SU-DHL-6 (cell line): Measurements from ENCODE around the gene PRDM16.

Experiments
- H2AFZ ChIP-seq: fragments of 200-600 bp; sonication (generic); 2 replicates; pipeline ENCODE4 v1.6.1; 2014; ENCODE audit warnings: low read depth, mild to moderate bottlenecking, moderate library complexity, mixed read lengths, antibody characterized with exemption, low read length; ENCODE audit not compliant: severe bottlenecking
- H3F3A ChIP-seq: fragments of 200-600 bp; shearing (Covaris generic); 2 replicates; pipeline ENCODE4 v1.6.0; 2016; ENCODE audit warnings: antibody characterized with exemption, mild to moderate bottlenecking; ENCODE audit not compliant: insufficient read depth
- H3K27ac ChIP-seq: fragments of 200-600 bp; sonication (generic); 2 replicates; pipeline ENCODE4 v1.5.1; 2016; ENCODE audit warnings: low read depth, mild to moderate bottlenecking, low read length, moderate library complexity, mixed read lengths
- H3K27me3 ChIP-seq: fragments of 200-600 bp; sonication (generic), shearing (Covaris generic); 2 replicates; pipeline ENCODE4 v1.6.0; 2014; ENCODE audit warnings: mild to moderate bottlenecking, low read length
- H3K36me3 ChIP-seq: fragments of 200-600 bp; sonication (generic); 2 replicates; pipeline ENCODE4 v1.6.1; 2014; ENCODE audit warnings: mild to moderate bottlenecking, low read length, mixed read lengths
- H3K4me2 ChIP-seq: fragments of 300-600, 200-600 bp; shearing (Covaris generic), sonication (generic); 2 replicates; pipeline ENCODE4 v1.6.0; 2014; ENCODE audit warnings: low read length, low read depth, mild to moderate bottlenecking; ENCODE audit not compliant: poor library complexity, severe bottlenecking
- H3K4me3 ChIP-seq: fragments of 200-600 bp; sonication (generic); 2 replicates; pipeline ENCODE4 v1.5.1; 2014; ENCODE audit warnings: antibody characterized with exemption, low read length, mild to moderate bottlenecking, mixed read lengths; ENCODE audit not compliant: insufficient read depth, poor library complexity, severe bottlenecking
- H3K79me2 ChIP-seq: fragments of 200-600 bp; sonication (generic); 2 replicates; pipeline ENCODE4 v1.6.1; 2014; ENCODE audit warnings: mild to moderate bottlenecking, low read length, moderate library complexity; ENCODE audit not compliant: insufficient read depth
- H3K9ac ChIP-seq: fragments of 200-600 bp; sonication (generic); 2 replicates; pipeline ENCODE4 v1.7.0; 2014; ENCODE audit warnings: mild to moderate bottlenecking, low read length
- H3K9me2 ChIP-seq: fragments of 200-600 bp; sonication (generic); replicated peaks from 2 replicates; pipeline ENCODE4 v1.6.1; 2014; ENCODE audit warnings: low read length; ENCODE audit not compliant: insufficient read depth
- H3K9me3 ChIP-seq: fragments of 200-600 bp; sonication (generic); 2 replicates; pipeline ENCODE4 v1.6.1; 2014; ENCODE audit warnings: low read length, mixed read lengths; ENCODE audit not compliant: insufficient read depth
- H4K20me1 ChIP-seq: fragments of 200-600 bp; sonication (generic); 2 replicates; pipeline ENCODE4 v1.6.1; 2014; ENCODE audit warnings: low read depth, mild to moderate bottlenecking, antibody characterized with exemption, low read length, moderate library complexity, mixed read lengths
- EZH2phosphoT487 ChIP-seq: fragments of 200-600 bp; sonication (generic), shearing (Covaris generic); conservative IDR thresholded peaks from 2 replicates; pipeline ENCODE4 v1.6.1; 2018; ENCODE audit warnings: mild to moderate bottlenecking, antibody characterized with exemption, low read length, moderate library complexity, mixed read lengths
- TF ChIP-seq, protein P1 (sequence below): fragments of 200-600 bp; sonication (generic); IDR thresholded peaks from one replicate; pipeline ENCODE4 v1.5.1; 2017; ENCODE audit warnings: antibody characterized with exemption, mild to moderate bottlenecking, low read length, moderate library complexity; ENCODE audit not compliant: insufficient read depth, poor library complexity, severe bottlenecking

PRDM16 gene

DNA sequence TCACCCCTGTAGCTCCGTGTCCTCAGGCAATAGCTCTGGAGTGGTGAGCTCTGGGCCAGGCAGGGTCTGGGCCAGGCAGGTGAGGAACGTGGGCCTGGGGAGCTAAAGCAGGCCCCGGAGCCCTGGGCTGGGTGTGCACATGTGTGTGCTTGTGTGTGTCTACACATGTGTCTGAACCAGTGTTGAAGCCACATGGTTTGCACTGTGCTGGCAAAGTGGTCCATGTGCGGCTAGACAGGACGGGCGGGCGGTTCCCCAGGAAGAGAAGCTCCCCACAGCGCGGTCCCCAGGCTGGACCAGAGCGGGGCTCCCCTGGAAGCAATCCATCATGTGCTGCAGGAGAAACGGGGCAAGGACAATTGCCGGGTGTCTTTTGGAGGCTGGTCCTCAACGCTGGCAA, 84.2 kb downstream of the PRDM16 start:
- Histone ChIP-seq H3K27me3 (no peaks in the 10 kb centered on the region), H3K9ac (no peak overlapping the region), H3K4me3 (no peak overlapping the region), H3K27ac (no peak overlapping the region), H4K20me1 (no peaks in the 10 kb centered on the region), H3K36me3 (no peaks in the 10 kb centered on the region), H3K9me2 (no peaks in the 10 kb centered on the region), H3F3A (no peaks in the 10 kb centered on the region), H3K9me3 (no peaks in the 10 kb centered on the region), H2AFZ (no peak overlapping the region), H3K79me2 (no peaks in the 10 kb centered on the region), H3K4me2 (no peak overlapping the region)
- no peak for TF ChIP-seq EZH2phosphoT487
- TF ChIP-seq, protein P1, sequence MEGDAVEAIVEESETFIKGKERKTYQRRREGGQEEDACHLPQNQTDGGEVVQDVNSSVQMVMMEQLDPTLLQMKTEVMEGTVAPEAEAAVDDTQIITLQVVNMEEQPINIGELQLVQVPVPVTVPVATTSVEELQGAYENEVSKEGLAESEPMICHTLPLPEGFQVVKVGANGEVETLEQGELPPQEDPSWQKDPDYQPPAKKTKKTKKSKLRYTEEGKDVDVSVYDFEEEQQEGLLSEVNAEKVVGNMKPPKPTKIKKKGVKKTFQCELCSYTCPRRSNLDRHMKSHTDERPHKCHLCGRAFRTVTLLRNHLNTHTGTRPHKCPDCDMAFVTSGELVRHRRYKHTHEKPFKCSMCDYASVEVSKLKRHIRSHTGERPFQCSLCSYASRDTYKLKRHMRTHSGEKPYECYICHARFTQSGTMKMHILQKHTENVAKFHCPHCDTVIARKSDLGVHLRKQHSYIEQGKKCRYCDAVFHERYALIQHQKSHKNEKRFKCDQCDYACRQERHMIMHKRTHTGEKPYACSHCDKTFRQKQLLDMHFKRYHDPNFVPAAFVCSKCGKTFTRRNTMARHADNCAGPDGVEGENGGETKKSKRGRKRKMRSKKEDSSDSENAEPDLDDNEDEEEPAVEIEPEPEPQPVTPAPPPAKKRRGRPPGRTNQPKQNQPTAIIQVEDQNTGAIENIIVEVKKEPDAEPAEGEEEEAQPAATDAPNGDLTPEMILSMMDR = no peak

DNA sequence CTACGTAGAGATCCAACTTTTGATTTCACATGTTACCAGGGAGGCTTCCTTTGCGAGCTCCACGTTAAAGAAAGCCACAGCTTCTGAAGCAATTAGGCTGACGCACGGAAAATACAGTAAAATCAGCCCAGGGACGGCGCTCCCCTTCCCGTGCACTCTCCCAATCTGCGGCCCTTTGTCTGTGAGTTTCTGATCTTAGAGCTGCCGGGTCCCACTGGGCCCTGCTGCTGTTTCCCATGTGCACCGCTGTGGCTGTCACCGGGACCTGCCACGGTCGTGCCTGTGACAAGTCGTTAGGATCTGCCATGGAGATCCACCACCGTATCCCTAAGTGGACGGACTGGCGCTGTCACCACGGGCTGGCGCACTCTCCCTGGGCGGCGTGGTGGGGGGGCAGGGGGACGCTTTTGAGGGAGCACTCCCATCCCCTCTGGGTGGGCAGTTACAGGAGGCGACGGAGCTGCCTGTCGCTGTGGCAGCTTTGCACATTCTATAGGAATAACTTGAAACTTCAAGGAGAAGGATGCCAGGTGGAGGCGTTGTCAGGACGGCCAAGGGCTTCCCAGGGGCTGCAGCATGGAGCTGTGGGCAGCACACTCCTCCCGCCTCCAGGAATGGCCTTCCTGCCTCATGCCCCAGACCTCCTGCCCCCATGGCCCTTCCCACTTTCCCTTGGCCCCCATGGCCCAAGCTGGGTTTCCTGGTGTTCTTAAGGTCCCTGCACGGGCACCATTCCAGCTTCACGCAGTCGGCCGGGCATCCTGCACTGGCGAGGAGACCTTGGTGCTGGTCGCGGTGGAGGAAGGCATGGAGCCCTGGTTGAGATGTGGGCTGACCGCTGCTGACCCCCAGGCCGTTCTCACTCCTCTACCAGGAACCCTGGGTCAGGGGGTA, 85.1 kb downstream of the PRDM16 start:
- Histone ChIP-seq H3K9me3 (no peaks in the 10 kb centered on the region), H4K20me1 (no peaks in the 10 kb centered on the region), H3F3A (no peaks in the 10 kb centered on the region), H3K27ac (no peak overlapping the region), H3K36me3 (no peaks in the 10 kb centered on the region), H3K4me2 (no peak overlapping the region), H2AFZ (no peak overlapping the region), H3K9ac (no peak overlapping the region), H3K4me3 (no peak overlapping the region), H3K9me2 (no peaks in the 10 kb centered on the region), H3K79me2 (no peaks in the 10 kb centered on the region), H3K27me3 (no peaks in the 10 kb centered on the region)
- TF ChIP-seq EZH2phosphoT487 = no peak
- TF ChIP-seq, protein P1 = no peak

DNA sequence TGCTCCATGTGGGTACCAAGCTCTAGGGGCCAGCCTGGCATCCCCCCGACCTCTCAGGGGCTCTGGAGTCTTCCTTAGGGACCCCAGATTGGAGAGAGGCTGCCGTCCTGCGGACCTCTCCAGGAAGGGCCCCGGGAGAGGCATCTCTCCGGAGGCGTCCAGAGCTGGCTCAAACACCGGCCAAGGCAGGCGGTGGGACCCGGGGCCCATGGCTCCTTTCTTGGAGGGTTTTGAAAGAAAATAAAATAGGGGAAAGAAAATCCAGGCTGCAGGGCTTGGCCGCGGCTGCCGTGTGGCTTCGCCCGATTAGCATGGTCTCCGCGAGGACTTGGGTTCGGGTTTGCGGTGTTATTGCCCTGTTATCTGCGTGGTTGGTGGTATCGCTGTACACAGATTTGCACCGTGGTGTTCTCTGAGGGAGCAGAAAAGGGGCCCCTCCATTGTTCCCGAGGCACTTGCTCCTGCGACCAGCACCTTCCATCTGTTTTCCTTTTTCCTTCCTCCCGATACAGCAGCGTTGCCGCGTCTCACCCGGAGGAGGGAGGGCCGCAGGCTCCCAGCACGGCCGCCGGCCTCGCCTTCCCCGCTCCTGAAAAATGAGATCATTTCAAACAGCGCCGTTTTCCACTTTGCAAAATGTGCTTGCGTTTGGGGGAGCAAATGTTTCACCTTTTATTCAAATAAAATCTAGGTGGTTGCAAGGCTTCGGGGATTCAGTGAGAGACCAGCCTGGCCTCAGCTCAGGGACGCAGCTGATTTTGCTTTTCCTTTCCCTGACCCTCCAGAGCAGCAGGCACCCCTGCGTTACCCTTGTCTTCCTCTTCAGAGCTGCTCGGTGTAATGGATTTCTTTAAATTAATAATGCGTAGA, 86.3 kb downstream of the PRDM16 start:
- no peaks in the 10 kb centered on the region for H4K20me1 ChIP-seq
- no peak for TF ChIP-seq EZH2phosphoT487
- TF ChIP-seq, protein P1 = no peak
- H3K27ac ChIP-seq = no peak overlapping the region
- H3K9ac ChIP-seq = no peak overlapping the region
- no peak overlapping the region for H3K4me2 ChIP-seq
- H3K79me2 ChIP-seq = no peaks in the 10 kb centered on the region
- H3K9me2 ChIP-seq = no peaks in the 10 kb centered on the region
- H3K4me3 ChIP-seq = no peak overlapping the region
- no peak overlapping the region for H2AFZ ChIP-seq
- no peaks in the 10 kb centered on the region for H3K36me3 ChIP-seq
- no peaks in the 10 kb centered on the region for H3K9me3 ChIP-seq
- H3F3A ChIP-seq = no peaks in the 10 kb centered on the region
- no peaks in the 10 kb centered on the region for H3K27me3 ChIP-seq
